HG03108 (cell line): ENCODE results near the gene SCYGR5.
"Not testable (repeated sequence)": the region's sequence is repeated elsewhere in the genome, so short reads cannot be mapped to it uniquely, and the experiment has no call there.

Experiments used
- ATAC-seq: cut with Tn5 transposase; IDR thresholded peaks from one replicate; pipeline ENCODE4 v1.9.1; 2021; ENCODE audit warnings: moderate library complexity; ENCODE audit not compliant: unreplicated experiment

The SCYGR5 gene

GRCh38 chr2:227671170-227671905 is 4.7 kb downstream of the SCYGR5 start:
- ATAC-seq, result no peak

- not testable (repeated sequence) for ATAC-seq
Measured at GRCh38 chr2:227673620-227674019, 7.0 kb downstream of the SCYGR5 start.

- no peak for ATAC-seq
Measured at GRCh38 chr2:227674485-227674884, 7.9 kb downstream of the SCYGR5 start.

GRCh38 chr2:227677928-227678327 is 11.3 kb downstream of the SCYGR5 start:
- ATAC-seq, result no peak

GRCh38 chr2:227684258-227684657 is 17.7 kb downstream of the SCYGR5 start:
- no peak for ATAC-seq

- ATAC-seq, result no peak
Measured at GRCh38 chr2:227687189-227687588, 20.6 kb downstream of the SCYGR5 start.

GRCh38 chr2:227696990-227697679 is 30.5 kb downstream of the SCYGR5 start:
- no peak for ATAC-seq

- no peak for ATAC-seq
Measured at GRCh38 chr2:227701556-227701955, 35.0 kb downstream of the SCYGR5 start.

GRCh38 chr2:227703280-227703732 is 36.7 kb downstream of the SCYGR5 start:
- no peak for ATAC-seq

- ATAC-seq, result no peak
Measured at GRCh38 chr2:227703961-227704360, 37.4 kb downstream of the SCYGR5 start.

- ATAC-seq, result no peak
Measured at GRCh38 chr2:227706859-227707258, 40.3 kb downstream of the SCYGR5 start.

- ATAC-seq, result no peak
Measured at GRCh38 chr2:227707390-227707789, 40.8 kb downstream of the SCYGR5 start.

GRCh38 chr2:227710986-227711385 is 44.4 kb downstream of the SCYGR5 start:
- ATAC-seq, result no peak

- ATAC-seq, result no peak
Measured at GRCh38 chr2:227713291-227713690, 46.7 kb downstream of the SCYGR5 start.

- ATAC-seq, result no peak
Measured at GRCh38 chr2:227716501-227716900, 49.9 kb downstream of the SCYGR5 start.
